Inflammatory macrophage treated with lipopolysaccharide for 1 hour (primary cell): ENCODE data around the gene PROKR1.

Source experiments
- DNase-seq, 2 donors: peaks; one replicate each; pipeline ENCODE4 v3.0.0-alpha.2; 2020 to 2022

PROKR1 gene

GRCh38 chr2:68700560-68700959, 57.2 kb downstream of the PROKR1 start:
- no peak for DNase-seq

GRCh38 chr2:68706637-68707036, 63.3 kb downstream of the PROKR1 start:
- DNase-seq: no peak
